Esophagus squamous epithelium (tissue), 5 donors: Measurements from ENCODE around the gene STX3. TPM values are rescaled to one million over a fixed set of nuclear protein-coding genes. Genes with fewer than 3 reads are reported as not detected.
A peak's percentile ranks its signal among the peaks of the same experiment; 100 is the strongest.

ENCODE experiments used
- DNase-seq: peaks from one replicate; lab custom pipeline; 2025; lab: John Stamatoyannopoulos, UW
- H3K27ac ChIP-seq, 4 donors: fragments of 200-600 bp; sonication (generic); one replicate each; pipeline ENCODE4 v1.5.1; 2016 to 2019; ENCODE audit warnings: mild to moderate bottlenecking in 1 of 4
- H3K27me3 ChIP-seq, 4 donors: fragments of 200-600 bp; sonication (generic); 1 replicate in 3 of 4; 2 replicates in 1 of 4; pipeline versions ENCODE4 v1.5.1 to v1.6.0; 2017 to 2021; ENCODE audit warnings: antibody characterized with exemption in 1 of 4
- H3K36me3 ChIP-seq, 3 donors: fragments of 200-600 bp; sonication (generic); one replicate each; pipeline ENCODE4 v1.5.1; 2016 to 2019
- H3K4me1 ChIP-seq, 3 donors: fragments of 200-600 bp; sonication (generic); one replicate each; pipeline ENCODE4 v1.5.1; 2017 to 2019
- H3K4me3 ChIP-seq, 4 donors: fragments of 200-600 bp; sonication (generic); 1 replicate in 3 of 4; 2 replicates in 1 of 4; pipeline ENCODE4 v1.5.1; 2016 to 2019; ENCODE audit warnings: mild to moderate bottlenecking in 2 of 4, moderate library complexity in 1 of 4
- H3K9me3 ChIP-seq, 3 donors: fragments of 200-600 bp; sonication (generic); one replicate each; pipeline ENCODE4 v1.5.1; 2016 to 2019
- POLR2A ChIP-seq, 4 donors: fragments of 450-650 bp; IDR thresholded peaks; one replicate each; pipeline ENCODE4 v1.6.1; 2017; ENCODE audit warnings: antibody characterized with exemption in 4 of 4, mild to moderate bottlenecking in 4 of 4, moderate library complexity in 3 of 4
- WGBS, 2 donors: methylation state at CpG; one replicate each; pipeline ENCODE4 v1.1.5; 2018; 5-methylcytosine and 5-hydroxymethylcytosine counted together
- intact Hi-C: fragments of 100-400 bp; cut with DNase I; formaldehyde crosslinking; loops from one replicate; pipeline ENCODE4 v1.15.0; 2022
- total RNA-seq, 4 donors: library from RNA; depleted of rRNA; stranded (reverse); fragments of >200 nt; gene quantifications; one replicate each; pipeline ENCODE4 v1.1.0, GENCODE V29; 2016
- TF ChIP-seq, protein P1 (sequence below), 6 experiments: fragments of 450-650 bp in 4 of 6; fragments of 200-600 bp in 2 of 6; sonication (generic) in 2 of 6; IDR thresholded peaks; one replicate each; pipeline ENCODE4 v1.5.1; 2016 to 2019; ENCODE audit warnings: antibody characterized with exemption in 6 of 6, mild to moderate bottlenecking in 4 of 6, moderate library complexity in 4 of 6
- donor health status: DM: yes; HTN: yes; CAD: no.

Gene STX3
- total RNA-seq, 4 donors from 2014 or later: 12.9 to 25.6 (median 19.3) TPM

DNA sequence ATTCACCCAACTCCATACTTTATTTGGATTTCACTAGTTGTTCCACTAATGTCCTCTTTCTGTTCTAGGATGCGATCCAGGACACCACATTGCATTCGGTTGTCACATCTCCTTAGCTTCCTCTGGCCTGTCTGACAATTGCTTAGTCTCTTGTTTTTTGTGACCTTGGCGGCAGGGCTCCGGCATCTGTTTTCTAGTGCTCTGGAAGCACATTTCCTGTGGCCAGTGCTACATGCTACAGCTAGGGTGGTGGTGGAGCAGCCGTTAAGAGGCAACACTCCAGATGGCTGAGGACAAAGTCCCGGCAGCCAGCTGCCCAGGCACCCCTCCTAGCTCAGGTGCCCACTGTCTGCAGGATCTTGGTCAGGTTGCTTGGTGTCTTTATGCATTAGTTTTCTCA lies 6.8 kb downstream of the STX3 start:
- TF ChIP-seq, protein P1, sequence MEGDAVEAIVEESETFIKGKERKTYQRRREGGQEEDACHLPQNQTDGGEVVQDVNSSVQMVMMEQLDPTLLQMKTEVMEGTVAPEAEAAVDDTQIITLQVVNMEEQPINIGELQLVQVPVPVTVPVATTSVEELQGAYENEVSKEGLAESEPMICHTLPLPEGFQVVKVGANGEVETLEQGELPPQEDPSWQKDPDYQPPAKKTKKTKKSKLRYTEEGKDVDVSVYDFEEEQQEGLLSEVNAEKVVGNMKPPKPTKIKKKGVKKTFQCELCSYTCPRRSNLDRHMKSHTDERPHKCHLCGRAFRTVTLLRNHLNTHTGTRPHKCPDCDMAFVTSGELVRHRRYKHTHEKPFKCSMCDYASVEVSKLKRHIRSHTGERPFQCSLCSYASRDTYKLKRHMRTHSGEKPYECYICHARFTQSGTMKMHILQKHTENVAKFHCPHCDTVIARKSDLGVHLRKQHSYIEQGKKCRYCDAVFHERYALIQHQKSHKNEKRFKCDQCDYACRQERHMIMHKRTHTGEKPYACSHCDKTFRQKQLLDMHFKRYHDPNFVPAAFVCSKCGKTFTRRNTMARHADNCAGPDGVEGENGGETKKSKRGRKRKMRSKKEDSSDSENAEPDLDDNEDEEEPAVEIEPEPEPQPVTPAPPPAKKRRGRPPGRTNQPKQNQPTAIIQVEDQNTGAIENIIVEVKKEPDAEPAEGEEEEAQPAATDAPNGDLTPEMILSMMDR (IDR thresholded peaks at IDR 0.05): no peak
- no peak for TF ChIP-seq POLR2A (IDR thresholded peaks at IDR 0.05)
- H3K27ac ChIP-seq: no peak overlapping the region
- DNase-seq: no peak
- no peaks in the 10 kb centered on the region for H3K27me3 ChIP-seq
- H3K4me3 ChIP-seq: no peak overlapping the region
- no peaks in the 10 kb centered on the region for H3K9me3 ChIP-seq
- intact Hi-C loops: no loop called here
- peaks cover 0 to 37% (median 13%) of the 10 kb centered on the region in 3 donors for H3K4me1 ChIP-seq
- 79 to 82% methylated on average over 5 to 6 of the region's 6 CpGs for WGBS, 2 donors
- H3K36me3 ChIP-seq: peaks cover 0 to 10% (median 0%) of the 10 kb centered on the region in 3 donors

DNA sequence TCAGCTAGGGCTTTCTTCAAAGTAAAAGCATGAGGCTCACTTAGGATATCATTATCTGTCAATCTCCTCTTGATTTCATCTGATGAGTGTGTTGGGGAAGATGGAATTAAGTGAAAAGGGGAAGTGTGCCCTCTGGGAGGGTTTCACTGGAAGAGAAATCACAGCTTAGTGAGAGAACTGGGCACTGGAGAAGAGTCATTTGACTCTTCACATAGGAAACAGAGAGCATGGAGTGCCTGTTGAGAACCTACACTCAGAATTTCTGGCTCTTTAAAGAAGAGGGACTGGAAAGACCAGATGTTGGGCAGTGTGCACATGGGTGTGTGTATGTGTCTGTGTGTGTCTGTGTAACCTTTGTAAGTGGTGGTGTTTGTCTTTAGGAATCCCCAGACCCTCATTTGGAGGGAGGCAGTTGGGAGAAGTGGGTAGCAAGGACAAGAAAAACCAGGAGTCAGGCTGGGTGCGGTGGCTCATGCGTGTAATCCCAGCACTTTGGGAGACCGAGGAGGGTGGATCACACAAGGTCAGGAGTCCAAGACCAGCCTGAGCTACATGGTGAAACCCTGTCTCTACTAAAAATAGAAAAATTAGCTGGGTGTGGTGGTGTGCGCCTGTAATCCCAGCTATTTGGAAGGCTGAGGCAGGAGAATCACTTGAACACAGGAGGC lies 10.0 kb downstream of the STX3 start:
- Histone ChIP-seq H3K27ac (peak overlapping the region in 3 of 4 donors; percentile 44 to 58 (median 49)), H3K4me3 (no peak overlapping the region), H3K9me3 (no peaks in the 10 kb centered on the region), H3K27me3 (no peaks in the 10 kb centered on the region), H3K36me3 (peaks cover 0 to 10% (median 0%) of the 10 kb centered on the region in 3 donors), H3K4me1 (peaks cover 0 to 27% (median 9%) of the 10 kb centered on the region in 3 donors)
- no peak for DNase-seq
- 70 to 86% methylated on average over 4 of the region's 4 CpGs for WGBS, 2 donors
- no peak for TF ChIP-seq POLR2A (IDR thresholded peaks at IDR 0.05)
- TF ChIP-seq, protein P1 (IDR thresholded peaks at IDR 0.05): no peak
- intact Hi-C loops: no loop called here

DNA sequence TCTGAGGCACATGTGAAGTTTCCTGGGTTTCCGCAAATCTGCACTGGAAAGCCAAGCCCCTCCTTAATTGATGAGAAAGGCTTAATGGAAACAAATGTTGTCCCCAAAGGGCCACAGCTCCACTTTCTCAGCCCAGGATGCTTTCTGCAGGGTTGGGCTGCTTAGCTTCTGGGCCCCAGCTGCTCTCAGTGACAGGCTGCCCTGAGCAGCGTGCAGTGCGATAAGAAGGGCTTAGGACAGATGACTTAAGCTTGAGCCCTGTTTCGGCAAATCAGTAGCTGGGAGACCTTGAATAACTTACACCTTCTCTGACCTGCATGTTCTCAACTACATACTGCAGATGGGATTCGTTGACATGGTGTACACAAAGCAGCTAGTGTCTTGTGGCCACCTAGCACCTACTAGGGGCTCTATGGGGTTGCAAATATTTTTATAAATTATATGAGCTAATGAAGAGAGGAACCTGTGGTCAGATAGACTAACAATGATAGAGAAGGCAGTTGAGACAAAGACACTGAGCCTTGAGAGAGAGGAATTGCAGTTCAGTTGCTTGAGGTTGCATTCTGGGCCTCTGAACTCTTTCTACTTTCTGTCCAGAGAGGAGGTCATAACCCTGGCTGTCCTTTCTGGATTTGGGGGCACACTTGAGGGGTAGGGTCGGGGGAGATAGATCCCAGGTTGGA lies 11.5 kb downstream of the STX3 start:
- Histone ChIP-seq H3K4me3 (no peak overlapping the region), H3K27ac (peak overlapping the region in 1 of 4 donors; percentile 7), H3K9me3 (no peaks in the 10 kb centered on the region), H3K4me1 (peaks cover 1 to 36% (median 9%) of the 10 kb centered on the region in 3 donors), H3K27me3 (no peaks in the 10 kb centered on the region), H3K36me3 (peaks cover 0 to 3% (median 0%) of the 10 kb centered on the region in 3 donors)
- no peak for DNase-seq
- TF ChIP-seq, protein P1 (IDR thresholded peaks at IDR 0.05): no peak
- TF ChIP-seq POLR2A (IDR thresholded peaks at IDR 0.05): no peak
- WGBS, 2 donors: 66 to 83% methylated on average over 6 of the region's 6 CpGs
- intact Hi-C loops: no loop called here

DNA sequence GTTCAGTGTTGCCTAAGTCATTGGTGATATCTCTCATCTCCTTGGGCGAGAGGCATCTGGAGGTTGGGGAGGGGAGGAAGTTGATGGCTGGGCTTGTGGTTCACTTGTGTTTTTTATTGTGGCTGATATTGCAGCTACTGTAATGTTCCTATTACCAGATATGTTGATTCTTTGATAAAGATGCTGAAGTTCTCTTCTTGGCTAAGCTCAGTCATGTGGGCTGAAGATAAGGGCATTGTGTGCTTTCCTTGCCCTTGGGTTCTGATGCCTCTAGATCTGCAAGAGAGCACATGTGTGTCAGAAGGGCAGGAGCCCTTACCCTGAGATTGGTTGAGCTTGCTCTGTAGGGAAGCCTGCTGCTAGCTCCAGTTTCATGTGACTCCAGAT lies 12.0 kb downstream of the STX3 start:
- no peak for DNase-seq
- 40 to 80% methylated on average over 1 of the region's 1 CpG for WGBS, 2 donors
- Histone ChIP-seq H3K27me3 (no peaks in the 10 kb centered on the region), H3K27ac (peak overlapping the region in 1 of 4 donors; percentile 7), H3K4me3 (no peak overlapping the region), H3K4me1 (peaks cover 3 to 41% (median 9%) of the 10 kb centered on the region in 3 donors), H3K36me3 (peaks cover 0 to 3% (median 0%) of the 10 kb centered on the region in 3 donors), H3K9me3 (no peaks in the 10 kb centered on the region)
- no peak for TF ChIP-seq POLR2A (IDR thresholded peaks at IDR 0.05)
- TF ChIP-seq, protein P1 (IDR thresholded peaks at IDR 0.05): no peak
- intact Hi-C loops: no loop called here

DNA sequence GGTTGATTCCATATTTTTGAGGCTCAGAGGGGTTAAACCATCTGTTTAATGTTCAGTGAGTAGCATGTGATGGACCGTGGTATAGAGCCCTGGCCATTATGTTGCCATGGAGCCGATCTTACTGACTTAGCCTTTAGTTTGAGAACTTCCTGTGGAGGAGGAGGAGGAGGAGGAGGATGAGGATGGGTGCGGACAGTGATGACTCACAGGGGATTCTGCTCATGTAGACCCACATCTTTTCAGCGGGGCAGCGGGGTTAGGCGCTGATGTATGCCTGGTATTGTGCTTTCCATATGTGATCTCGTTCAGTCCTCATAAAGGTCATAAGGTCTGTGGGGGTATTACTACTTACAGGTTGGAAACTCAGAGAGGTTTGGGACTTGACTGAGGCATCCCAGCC lies 13.9 kb downstream of the STX3 start:
- intact Hi-C loops: no loop called here
- peaks cover under 1 to 11% (median 7%) of the 10 kb centered on the region in 3 donors for H3K36me3 ChIP-seq
- H3K27me3 ChIP-seq: no peaks in the 10 kb centered on the region
- peaks cover 3 to 41% (median 9%) of the 10 kb centered on the region in 3 donors for H3K4me1 ChIP-seq
- WGBS, 2 donors: 80 to 89% methylated on average over 4 to 7 of the region's 7 CpGs
- no peak overlapping the region for H3K27ac ChIP-seq
- TF ChIP-seq POLR2A (IDR thresholded peaks at IDR 0.05): no peak
- TF ChIP-seq, protein P1 (IDR thresholded peaks at IDR 0.05): no peak
- H3K9me3 ChIP-seq: no peaks in the 10 kb centered on the region
- H3K4me3 ChIP-seq: no peak overlapping the region
- DNase-seq: no peak
